ENCODE measurements around the gene B4GALNT4. TPM values are rescaled to one million over a fixed set of nuclear protein-coding genes. Genes with fewer than 3 reads are reported as not detected.

B4GALNT4 gene
- total RNA-seq, 1 experiment from 2014 or later = 20.0 TPM

DNA sequence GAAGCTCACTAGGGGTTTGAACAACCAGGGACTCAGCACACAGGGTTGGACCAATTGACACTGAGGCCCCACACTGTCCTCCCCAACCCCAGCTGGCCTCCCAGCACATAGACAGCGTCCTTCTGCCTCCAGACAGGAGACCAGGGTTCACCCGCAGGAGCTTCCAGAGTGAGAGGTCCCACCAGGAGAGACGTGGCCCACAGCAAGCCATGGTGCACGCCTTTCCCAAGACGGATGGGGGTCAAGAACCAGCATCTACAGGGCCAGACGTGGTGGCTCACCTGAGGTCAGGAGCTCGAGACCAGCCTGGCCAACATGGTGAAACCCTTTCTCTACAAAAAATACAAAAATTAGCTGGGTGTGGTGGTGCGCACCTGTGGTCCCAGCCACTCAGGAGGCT lies 57.6 kb downstream of the B4GALNT4 start:
- CTCF ChIA-PET = interaction anchor here (0.6 kb wide), 2 partner anchors 11 to 12 kb away, joined by 3 to 4 read pairs; no protein-coding TSS in a partner anchor
- TF ChIP-seq, protein P1, sequence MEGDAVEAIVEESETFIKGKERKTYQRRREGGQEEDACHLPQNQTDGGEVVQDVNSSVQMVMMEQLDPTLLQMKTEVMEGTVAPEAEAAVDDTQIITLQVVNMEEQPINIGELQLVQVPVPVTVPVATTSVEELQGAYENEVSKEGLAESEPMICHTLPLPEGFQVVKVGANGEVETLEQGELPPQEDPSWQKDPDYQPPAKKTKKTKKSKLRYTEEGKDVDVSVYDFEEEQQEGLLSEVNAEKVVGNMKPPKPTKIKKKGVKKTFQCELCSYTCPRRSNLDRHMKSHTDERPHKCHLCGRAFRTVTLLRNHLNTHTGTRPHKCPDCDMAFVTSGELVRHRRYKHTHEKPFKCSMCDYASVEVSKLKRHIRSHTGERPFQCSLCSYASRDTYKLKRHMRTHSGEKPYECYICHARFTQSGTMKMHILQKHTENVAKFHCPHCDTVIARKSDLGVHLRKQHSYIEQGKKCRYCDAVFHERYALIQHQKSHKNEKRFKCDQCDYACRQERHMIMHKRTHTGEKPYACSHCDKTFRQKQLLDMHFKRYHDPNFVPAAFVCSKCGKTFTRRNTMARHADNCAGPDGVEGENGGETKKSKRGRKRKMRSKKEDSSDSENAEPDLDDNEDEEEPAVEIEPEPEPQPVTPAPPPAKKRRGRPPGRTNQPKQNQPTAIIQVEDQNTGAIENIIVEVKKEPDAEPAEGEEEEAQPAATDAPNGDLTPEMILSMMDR (IDR thresholded peaks at IDR 0.05; ENCODE audit: unreplicated experiment) = no peak
- Mint-ChIP-seq H3K27ac (ENCODE audit: low read depth, unreplicated experiment) (no peak overlapping the region), H3K9me3 (ENCODE audit: unreplicated experiment) (no peaks in the 10 kb centered on the region), H3K36me3 (ENCODE audit: insufficient read depth, unreplicated experiment) (peaks cover 8% of the 10 kb centered on the region), H3K27me3 (ENCODE audit: insufficient read depth, unreplicated experiment) (no peaks in the 10 kb centered on the region), H3K4me3 (ENCODE audit: unreplicated experiment) (no peak overlapping the region), H3K4me1 (ENCODE audit: insufficient read depth, unreplicated experiment) (no peaks in the 10 kb centered on the region)
- POLR2A ChIA-PET = no interaction called here
- intact Hi-C loops (cut with micrococcal nuclease) = no loop called here
- BruUV-seq (replicated peaks) = no TSS peak
- DNase-seq (ENCODE audit: unreplicated experiment) = no peak

DNA sequence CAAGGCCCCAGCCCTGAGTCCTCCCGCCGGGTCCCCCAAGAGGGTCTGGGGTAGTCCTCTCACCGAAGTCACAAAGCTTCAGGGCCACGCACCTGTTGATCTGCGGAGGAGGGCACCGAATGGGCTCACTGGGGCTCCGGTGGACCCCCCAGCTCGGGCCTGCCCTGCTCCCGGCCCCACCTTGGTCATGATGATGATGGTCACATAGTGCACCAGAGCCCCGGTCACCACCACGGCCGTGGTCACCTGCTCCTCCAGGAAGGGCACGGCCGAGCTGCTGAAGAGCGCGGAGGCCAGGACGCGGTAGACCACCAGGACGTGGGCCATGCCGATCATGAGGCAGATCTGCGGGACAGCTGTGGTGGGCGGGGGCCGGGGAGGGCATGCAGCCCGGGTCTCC lies 59.0 kb downstream of the B4GALNT4 start:
- no peaks in the 10 kb centered on the region for H3K9me3 Mint-ChIP-seq (ENCODE audit: unreplicated experiment)
- H3K36me3 Mint-ChIP-seq (ENCODE audit: insufficient read depth, unreplicated experiment) = peaks cover 8% of the 10 kb centered on the region
- TF ChIP-seq, protein P1 (IDR thresholded peaks at IDR 0.05; ENCODE audit: unreplicated experiment) = no peak
- intact Hi-C loops (cut with micrococcal nuclease) = no loop called here
- no peaks in the 10 kb centered on the region for H3K27me3 Mint-ChIP-seq (ENCODE audit: insufficient read depth, unreplicated experiment)
- no peaks in the 10 kb centered on the region for H3K4me1 Mint-ChIP-seq (ENCODE audit: insufficient read depth, unreplicated experiment)
- no peak for DNase-seq (ENCODE audit: unreplicated experiment)
- no TSS peak for BruUV-seq (replicated peaks)
- ChIA-PET POLR2A (interaction anchor here (1.1 kb wide), 1 partner anchor 13 kb away, joined by 3 read pairs; the partner anchor contains the start of gene ANO9), CTCF (interaction anchor here (0.6 kb wide), 1 partner anchor 64 kb away, joined by 3 read pairs; no protein-coding TSS in a partner anchor)
- no peak overlapping the region for H3K4me3 Mint-ChIP-seq (ENCODE audit: unreplicated experiment)
- H3K27ac Mint-ChIP-seq (ENCODE audit: low read depth, unreplicated experiment) = no peak overlapping the region

DNA sequence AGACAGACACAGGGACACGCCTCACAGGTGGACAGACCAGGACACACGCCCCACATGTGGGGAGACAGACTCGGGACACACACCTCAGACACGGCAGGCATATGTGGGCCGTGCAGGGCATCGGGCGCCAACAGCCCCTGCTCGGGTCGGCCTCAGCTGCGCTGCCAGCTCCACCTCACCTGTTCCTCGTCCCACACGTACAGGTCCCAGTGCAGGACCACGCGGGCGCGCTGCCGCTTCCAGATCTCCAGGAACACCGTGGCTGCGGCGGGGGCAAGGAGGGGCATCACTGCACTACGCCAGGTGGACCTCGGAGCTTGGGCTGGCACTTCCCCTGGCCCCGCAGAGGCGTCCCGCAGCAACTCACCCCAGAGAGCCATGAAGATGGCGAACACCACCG lies 60.1 kb downstream of the B4GALNT4 start:
- H3K9me3 Mint-ChIP-seq (ENCODE audit: unreplicated experiment) = no peaks in the 10 kb centered on the region
- TF ChIP-seq, protein P1 (IDR thresholded peaks at IDR 0.05; ENCODE audit: unreplicated experiment) = no peak

DNA sequence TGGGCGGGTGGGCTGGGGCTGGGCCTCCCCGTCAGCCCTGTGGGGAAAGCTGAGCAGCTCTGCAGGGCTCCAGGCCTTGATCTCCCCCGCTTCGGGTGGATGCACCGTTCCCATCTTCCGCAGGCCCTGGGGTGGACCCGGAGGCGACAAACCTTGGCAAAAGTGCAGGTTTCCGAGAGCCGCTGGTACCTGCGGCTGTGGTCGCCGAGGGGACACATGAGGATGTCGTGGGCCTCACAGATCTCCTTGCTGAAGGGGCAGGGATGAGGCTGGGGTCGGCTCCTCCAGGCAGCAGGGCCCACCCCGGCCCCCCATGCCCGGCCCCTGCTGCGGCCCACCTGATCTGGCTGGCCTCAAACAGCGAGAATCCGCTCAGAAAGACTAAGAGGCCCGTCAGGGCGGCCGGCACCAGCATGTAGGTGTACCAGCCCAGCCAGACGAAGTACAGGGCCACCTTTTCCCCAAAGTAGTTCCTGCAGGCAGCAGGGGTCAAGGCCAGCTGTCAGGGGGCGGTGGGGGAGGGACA lies 60.7 kb downstream of the B4GALNT4 start:
- TF ChIP-seq, protein P1 (IDR thresholded peaks at IDR 0.05; ENCODE audit: unreplicated experiment) = no peak
- Mint-ChIP-seq H3K4me1 (ENCODE audit: insufficient read depth, unreplicated experiment) (no peaks in the 10 kb centered on the region), H3K36me3 (ENCODE audit: insufficient read depth, unreplicated experiment) (peaks cover 8% of the 10 kb centered on the region), H3K4me3 (ENCODE audit: unreplicated experiment) (no peak overlapping the region), H3K9me3 (ENCODE audit: unreplicated experiment) (no peaks in the 10 kb centered on the region), H3K27me3 (ENCODE audit: insufficient read depth, unreplicated experiment) (no peaks in the 10 kb centered on the region), H3K27ac (ENCODE audit: low read depth, unreplicated experiment) (no peak overlapping the region)
- BruUV-seq (replicated peaks) = no TSS peak
- ChIA-PET POLR2A (no interaction called here), CTCF (no interaction called here)
- no peak for DNase-seq (ENCODE audit: unreplicated experiment)
- intact Hi-C loops (cut with micrococcal nuclease) = no loop called here

More for the DNA sequence above, 60.1 kb downstream of the B4GALNT4 start:
- CTCF ChIA-PET = no interaction called here
- POLR2A ChIA-PET = no interaction called here
- no TSS peak for BruUV-seq (replicated peaks)
- no peak for DNase-seq (ENCODE audit: unreplicated experiment)
- Mint-ChIP-seq H3K27ac (ENCODE audit: low read depth, unreplicated experiment) (no peak overlapping the region), H3K4me1 (ENCODE audit: insufficient read depth, unreplicated experiment) (no peaks in the 10 kb centered on the region), H3K27me3 (ENCODE audit: insufficient read depth, unreplicated experiment) (no peaks in the 10 kb centered on the region), H3K4me3 (ENCODE audit: unreplicated experiment) (no peak overlapping the region), H3K36me3 (ENCODE audit: insufficient read depth, unreplicated experiment) (peaks cover 8% of the 10 kb centered on the region)
- intact Hi-C loops (cut with micrococcal nuclease) = no loop called here

Other genes with a start within 250 kb of the B4GALNT4 start
- not detected in 2 replicates for gene SCGB1C1, start 176.4 kb upstream of the B4GALNT4 start, total RNA-seq (2022)
- gene BET1L, start 162.1 kb upstream of the B4GALNT4 start, total RNA-seq (2022) = 65.3 and 66.1 TPM in 2 replicates
- 93.3 and 109 TPM in 2 replicates for gene RIC8A, start 161.8 kb upstream of the B4GALNT4 start, total RNA-seq (2022)
- gene SIRT3, start 133.2 kb upstream of the B4GALNT4 start, total RNA-seq (2022) = 19.8 and 20.5 TPM in 2 replicates
- gene PSMD13, start 132.5 kb upstream of the B4GALNT4 start, total RNA-seq (2022) = 86.8 and 103 TPM in 2 replicates
- not detected in 2 replicates for gene NLRP6, start 91.1 kb upstream of the B4GALNT4 start, total RNA-seq (2022)
- 6.3 and 8.5 TPM in 2 replicates for gene PGGHG, start 80.4 kb upstream of the B4GALNT4 start, total RNA-seq (2022)
- not detected in 2 replicates for gene IFITM5, start 70.0 kb upstream of the B4GALNT4 start, total RNA-seq (2022)
- 288 and 314 TPM in 2 replicates for gene IFITM2, start 61.7 kb upstream of the B4GALNT4 start, total RNA-seq (2022)
- gene IFITM1, start 55.5 kb upstream of the B4GALNT4 start, total RNA-seq (2022) = 1.8 and 4.8 TPM in 2 replicates
- gene IFITM3, start 48.6 kb upstream of the B4GALNT4 start, total RNA-seq (2022) = 415 and 497 TPM in 2 replicates
- gene PKP3, start 24.7 kb downstream of the B4GALNT4 start, total RNA-seq (2022) = 129 and 177 TPM in 2 replicates
- gene SIGIRR, start 45.5 kb downstream of the B4GALNT4 start, total RNA-seq (2022) = 6.2 and 7.7 TPM in 2 replicates
- gene ANO9, start 72.5 kb downstream of the B4GALNT4 start, total RNA-seq (2022) = 7.2 and 9.4 TPM in 2 replicates
- 28.2 and 29.4 TPM in 2 replicates for gene PTDSS2, start 80.8 kb downstream of the B4GALNT4 start, total RNA-seq (2022)
- gene RNH1, start 137.7 kb downstream of the B4GALNT4 start, total RNA-seq (2022) = 288 TPM in 2 replicates
- gene HRAS, start 166.1 kb downstream of the B4GALNT4 start, total RNA-seq (2022) = 115 and 123 TPM in 2 replicates
- gene LRRC56, start 168.0 kb downstream of the B4GALNT4 start, total RNA-seq (2022) = 0.54 and 0.75 TPM in 2 replicates
- 6.1 and 8.0 TPM in 2 replicates for gene LMNTD2, start 191.2 kb downstream of the B4GALNT4 start, total RNA-seq (2022)
- gene RASSF7, start 191.5 kb downstream of the B4GALNT4 start, total RNA-seq (2022) = 11.4 and 13.3 TPM in 2 replicates
- gene PHRF1, start 207.0 kb downstream of the B4GALNT4 start, total RNA-seq (2022) = 29.9 and 31.8 TPM in 2 replicates
- 7.7 and 9.5 TPM in 2 replicates for gene IRF7, start 246.5 kb downstream of the B4GALNT4 start, total RNA-seq (2022)